NB4 (cell line): Measurements from ENCODE around the gene WFDC6.

Source experiments
- MYC ChIP-seq: IDR thresholded peaks from 2 replicates; pipeline ENCODE4 v1.6.1; 2011; ENCODE audit warnings: low read depth, low read length
- POLR2A ChIP-seq: IDR thresholded peaks from 2 replicates; pipeline ENCODE4 v1.6.1; 2011; ENCODE audit warnings: mild to moderate bottlenecking; ENCODE audit not compliant: insufficient read length; ENCODE audit errors: extremely low read depth
- TF ChIP-seq, protein P1 (sequence below): IDR thresholded peaks from 2 replicates; pipeline ENCODE4 v1.6.1; 2011; ENCODE audit warnings: low read depth, low read length
- TF ChIP-seq, protein P2 (sequence below): IDR thresholded peaks from one replicate; pipeline ENCODE4 v1.5.1; 2012; ENCODE audit warnings: low read depth, low read length

DNA sequence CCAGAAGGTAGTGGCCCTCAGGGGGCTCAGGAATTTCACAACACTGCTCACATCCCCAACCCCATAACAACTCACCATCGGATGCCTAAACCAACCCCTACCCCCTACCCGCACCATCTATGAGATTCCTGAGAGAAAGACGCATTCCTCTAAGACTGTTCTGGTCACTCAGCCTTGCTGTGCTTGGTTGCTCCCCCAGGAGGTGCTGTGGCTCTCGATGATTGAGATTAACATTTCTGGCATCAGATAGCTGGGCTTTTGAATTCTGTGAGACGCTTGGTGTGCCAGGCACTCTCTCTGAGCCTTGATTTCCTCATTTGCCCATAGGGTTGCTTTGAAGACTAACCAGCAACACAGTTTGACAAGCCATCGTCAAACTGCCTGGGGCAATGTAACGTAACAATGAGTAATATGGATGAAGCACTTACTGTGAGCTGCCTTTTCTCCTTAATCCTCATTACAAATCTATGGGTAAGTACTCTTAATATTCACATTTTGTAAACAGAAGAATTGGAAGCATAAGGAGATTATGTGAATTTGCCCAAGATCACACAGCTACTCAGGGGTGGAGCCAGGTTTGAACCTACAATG lies 978 bp downstream of the WFDC6 start:
- TF ChIP-seq, protein P1, sequence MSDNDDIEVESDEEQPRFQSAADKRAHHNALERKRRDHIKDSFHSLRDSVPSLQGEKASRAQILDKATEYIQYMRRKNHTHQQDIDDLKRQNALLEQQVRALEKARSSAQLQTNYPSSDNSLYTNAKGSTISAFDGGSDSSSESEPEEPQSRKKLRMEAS, result no peak
- TF ChIP-seq, protein P2, sequence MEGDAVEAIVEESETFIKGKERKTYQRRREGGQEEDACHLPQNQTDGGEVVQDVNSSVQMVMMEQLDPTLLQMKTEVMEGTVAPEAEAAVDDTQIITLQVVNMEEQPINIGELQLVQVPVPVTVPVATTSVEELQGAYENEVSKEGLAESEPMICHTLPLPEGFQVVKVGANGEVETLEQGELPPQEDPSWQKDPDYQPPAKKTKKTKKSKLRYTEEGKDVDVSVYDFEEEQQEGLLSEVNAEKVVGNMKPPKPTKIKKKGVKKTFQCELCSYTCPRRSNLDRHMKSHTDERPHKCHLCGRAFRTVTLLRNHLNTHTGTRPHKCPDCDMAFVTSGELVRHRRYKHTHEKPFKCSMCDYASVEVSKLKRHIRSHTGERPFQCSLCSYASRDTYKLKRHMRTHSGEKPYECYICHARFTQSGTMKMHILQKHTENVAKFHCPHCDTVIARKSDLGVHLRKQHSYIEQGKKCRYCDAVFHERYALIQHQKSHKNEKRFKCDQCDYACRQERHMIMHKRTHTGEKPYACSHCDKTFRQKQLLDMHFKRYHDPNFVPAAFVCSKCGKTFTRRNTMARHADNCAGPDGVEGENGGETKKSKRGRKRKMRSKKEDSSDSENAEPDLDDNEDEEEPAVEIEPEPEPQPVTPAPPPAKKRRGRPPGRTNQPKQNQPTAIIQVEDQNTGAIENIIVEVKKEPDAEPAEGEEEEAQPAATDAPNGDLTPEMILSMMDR, result peak; percentile 27
- TF ChIP-seq POLR2A (no peak), MYC (no peak)
